Transverse colon (tissue), 4 donors: ENCODE measurements around the gene MN1. TPM values are rescaled to one million over a fixed set of nuclear protein-coding genes. Genes with fewer than 3 reads are reported as not detected.

ENCODE experiments used
- DNase-seq: peaks from one replicate; pipeline ENCODE4 v3.0.0-alpha.2; 2019
- H3K27ac ChIP-seq, 4 donors: fragments of 200-600 bp; sonication (generic); 2 replicates each; pipeline ENCODE4 v1.5.1; 2016 to 2018; ENCODE audit warnings: inconsistent platforms in 4 of 4
- H3K27me3 ChIP-seq: fragments of 200-600 bp; sonication (generic); 2 replicates; pipeline ENCODE4 v1.5.1; 2017; ENCODE audit warnings: inconsistent platforms
- H3K36me3 ChIP-seq, 4 donors: fragments of 200-600 bp; sonication (generic); 2 replicates each; pipeline ENCODE4 v1.5.1; 2017 to 2019; ENCODE audit warnings: inconsistent platforms in 4 of 4
- H3K4me1 ChIP-seq, 4 donors: fragments of 200-600 bp; sonication (generic); 2 replicates each; pipeline ENCODE4 v1.5.1; 2017 to 2020; ENCODE audit warnings: inconsistent platforms in 4 of 4
- H3K4me3 ChIP-seq, 4 donors: fragments of 200-600 bp; sonication (generic); 1 replicate in 1 of 4; 2 replicates in 3 of 4; pipeline versions ENCODE4 v1.5.1 to v1.6.1; 2017 to 2019; ENCODE audit warnings: inconsistent platforms in 4 of 4
- H3K9me3 ChIP-seq, 2 donors: fragments of 200-600 bp; sonication (generic); 2 replicates each; pipeline ENCODE4 v1.5.1; 2017 to 2019; ENCODE audit warnings: inconsistent platforms in 2 of 2
- EP300 ChIP-seq: sonication (generic); formaldehyde crosslinking; IDR thresholded peaks from one replicate; pipeline ENCODE4 v1.6.1; 2017; ENCODE audit warnings: antibody characterized with exemption, low read depth
- POLR2A ChIP-seq: fragments of 450-650 bp; IDR thresholded peaks from one replicate; pipeline ENCODE4 v1.6.1; 2016; ENCODE audit warnings: antibody characterized with exemption, mild to moderate bottlenecking, moderate library complexity
- POLR2AphosphoS5 ChIP-seq, 3 donors: sonication (generic); formaldehyde crosslinking; IDR thresholded peaks; one replicate each; pipeline ENCODE4 v1.6.1; 2016; ENCODE audit warnings: antibody characterized with exemption in 3 of 3
- WGBS, 2 donors: methylation state at CpG; one replicate each; pipeline ENCODE4 v1.1.5; 2018; ENCODE audit warnings: low coverage in 1 of 2; 5-methylcytosine and 5-hydroxymethylcytosine counted together
- in situ Hi-C, 4 donors: fragments of 200-750 bp; cut with MboI; loops; one replicate each; pipeline versions ENCODE4 v1.15.0 to v1.15.1; 2017; ENCODE audit warnings: low sequenced_read_pairs in 3 of 4, low pct_ligation_motif_present in 1 of 4, low pct_unique_long_range_greater_than_20kb in 1 of 4
- intact Hi-C: fragments of 100-400 bp; cut with DNase I; formaldehyde crosslinking; loops from one replicate; pipeline ENCODE4 v1.15.1; 2023; ENCODE audit warnings: low total_unique reads
- total RNA-seq, 4 donors: library from RNA; depleted of rRNA; stranded (reverse); fragments of >200 nt; gene quantifications; one replicate each; pipeline ENCODE4 v1.1.0, GENCODE V29; 2016
- TF ChIP-seq, protein P1 (sequence below), 5 experiments: fragments of 200-600 bp in 3 of 5; fragments of 450-650 bp in 2 of 5; sonication (generic) in 3 of 5; IDR thresholded peaks; 1 replicate in 2 of 5; 2 replicates in 3 of 5; pipeline ENCODE4 v1.5.1; 2016 to 2017; ENCODE audit warnings: antibody characterized with exemption in 5 of 5, inconsistent platforms in 3 of 5, mild to moderate bottlenecking in 2 of 5, moderate library complexity in 1 of 5

MN1 gene
- total RNA-seq, 4 donors from 2014 or later: 1.1 to 4.2 (median 3.0) TPM

- H3K27me3 ChIP-seq: no peaks in the 10 kb centered on the region
- no peak overlapping the region for H3K4me3 ChIP-seq
- TF ChIP-seq EP300 (no peak), POLR2AphosphoS5 (IDR thresholded peaks at IDR 0.05) (no peak), POLR2A (no peak)
- TF ChIP-seq, protein P1, sequence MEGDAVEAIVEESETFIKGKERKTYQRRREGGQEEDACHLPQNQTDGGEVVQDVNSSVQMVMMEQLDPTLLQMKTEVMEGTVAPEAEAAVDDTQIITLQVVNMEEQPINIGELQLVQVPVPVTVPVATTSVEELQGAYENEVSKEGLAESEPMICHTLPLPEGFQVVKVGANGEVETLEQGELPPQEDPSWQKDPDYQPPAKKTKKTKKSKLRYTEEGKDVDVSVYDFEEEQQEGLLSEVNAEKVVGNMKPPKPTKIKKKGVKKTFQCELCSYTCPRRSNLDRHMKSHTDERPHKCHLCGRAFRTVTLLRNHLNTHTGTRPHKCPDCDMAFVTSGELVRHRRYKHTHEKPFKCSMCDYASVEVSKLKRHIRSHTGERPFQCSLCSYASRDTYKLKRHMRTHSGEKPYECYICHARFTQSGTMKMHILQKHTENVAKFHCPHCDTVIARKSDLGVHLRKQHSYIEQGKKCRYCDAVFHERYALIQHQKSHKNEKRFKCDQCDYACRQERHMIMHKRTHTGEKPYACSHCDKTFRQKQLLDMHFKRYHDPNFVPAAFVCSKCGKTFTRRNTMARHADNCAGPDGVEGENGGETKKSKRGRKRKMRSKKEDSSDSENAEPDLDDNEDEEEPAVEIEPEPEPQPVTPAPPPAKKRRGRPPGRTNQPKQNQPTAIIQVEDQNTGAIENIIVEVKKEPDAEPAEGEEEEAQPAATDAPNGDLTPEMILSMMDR (IDR thresholded peaks at IDR 0.05): no peak
- no peak for DNase-seq
- intact Hi-C loops: no loop called here
- no peaks in the 10 kb centered on the region for H3K4me1 ChIP-seq
- 66 to 72% methylated on average over 5 to 7 of the region's 7 CpGs for WGBS, 2 donors
- in situ Hi-C loops: no loop called here
- no peaks in the 10 kb centered on the region for H3K9me3 ChIP-seq
- H3K36me3 ChIP-seq: no peaks in the 10 kb centered on the region
- no peak overlapping the region for H3K27ac ChIP-seq
Observed at GRCh38 chr22:27843441-27843840, 41.9 kb upstream of the MN1 start.

DNA sequence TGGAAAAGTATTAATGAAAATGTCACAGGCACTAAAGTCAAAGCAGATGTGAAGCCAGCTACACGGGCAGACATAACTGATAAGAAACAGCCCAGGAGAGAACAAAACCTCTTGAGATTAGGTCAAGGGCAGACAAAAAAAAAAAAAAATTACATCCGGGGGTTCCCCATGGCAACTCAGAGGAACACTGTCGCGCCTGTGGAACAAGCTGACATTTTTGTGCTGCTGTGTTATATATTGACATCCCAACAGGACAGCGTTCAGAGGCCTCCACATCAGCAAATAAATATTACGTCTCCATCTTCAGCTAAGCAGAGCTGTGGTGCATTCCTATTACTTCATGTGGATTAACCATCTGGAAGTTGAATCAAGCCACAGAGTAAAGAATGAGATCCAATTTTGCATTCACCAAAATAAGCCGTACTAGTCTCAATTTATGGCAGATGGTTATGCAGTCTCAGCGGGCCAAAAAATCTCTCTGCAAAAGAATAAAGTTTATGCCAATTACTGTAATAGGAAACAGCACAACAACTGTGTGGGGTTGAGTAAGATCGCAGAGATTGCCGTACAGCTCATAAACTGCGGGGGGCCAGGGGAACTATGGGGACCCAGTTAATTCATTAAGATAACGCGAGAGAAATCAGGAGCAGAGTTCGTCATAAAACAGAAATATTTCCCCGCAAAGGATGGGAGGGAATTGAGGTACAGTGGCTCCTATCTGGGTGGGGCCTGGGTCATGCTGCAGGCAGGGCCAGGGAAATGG lies 41.3 kb upstream of the MN1 start:
- no peak for DNase-seq
- Histone ChIP-seq H3K27ac (peak overlapping the region in 2 of 4 donors; percentile 9 to 12), H3K27me3 (no peaks in the 10 kb centered on the region), H3K36me3 (no peaks in the 10 kb centered on the region), H3K4me3 (no peak overlapping the region), H3K9me3 (no peaks in the 10 kb centered on the region), H3K4me1 (no peaks in the 10 kb centered on the region)
- TF ChIP-seq POLR2A (no peak), POLR2AphosphoS5 (IDR thresholded peaks at IDR 0.05) (no peak), EP300 (no peak)
- TF ChIP-seq, protein P1 (IDR thresholded peaks at IDR 0.05): no peak
- intact Hi-C loops (no loop called here), in situ Hi-C loops (no loop called here)
- 78 to 91% methylated on average over 10 to 15 of the region's 15 CpGs for WGBS, 2 donors

- WGBS, 2 donors: 100% methylated on average over 1 of the region's 1 CpG; no CpG with 5 or more reads in 1 of the 2 donors
- no peaks in the 10 kb centered on the region for H3K4me1 ChIP-seq
- H3K36me3 ChIP-seq: no peaks in the 10 kb centered on the region
- intact Hi-C loops: no loop called here
- TF ChIP-seq EP300 (no peak), POLR2AphosphoS5 (IDR thresholded peaks at IDR 0.05) (no peak), POLR2A (no peak)
- TF ChIP-seq, protein P1 (IDR thresholded peaks at IDR 0.05): no peak
- H3K4me3 ChIP-seq: no peak overlapping the region
- H3K27me3 ChIP-seq: no peaks in the 10 kb centered on the region
- in situ Hi-C loops: no loop called here
- peak overlapping the region in 2 of 4 donors; percentile 9 to 12 for H3K27ac ChIP-seq
- no peaks in the 10 kb centered on the region for H3K9me3 ChIP-seq
- no peak for DNase-seq
Observed at GRCh38 chr22:27842201-27842600, 40.6 kb upstream of the MN1 start.

DNA sequence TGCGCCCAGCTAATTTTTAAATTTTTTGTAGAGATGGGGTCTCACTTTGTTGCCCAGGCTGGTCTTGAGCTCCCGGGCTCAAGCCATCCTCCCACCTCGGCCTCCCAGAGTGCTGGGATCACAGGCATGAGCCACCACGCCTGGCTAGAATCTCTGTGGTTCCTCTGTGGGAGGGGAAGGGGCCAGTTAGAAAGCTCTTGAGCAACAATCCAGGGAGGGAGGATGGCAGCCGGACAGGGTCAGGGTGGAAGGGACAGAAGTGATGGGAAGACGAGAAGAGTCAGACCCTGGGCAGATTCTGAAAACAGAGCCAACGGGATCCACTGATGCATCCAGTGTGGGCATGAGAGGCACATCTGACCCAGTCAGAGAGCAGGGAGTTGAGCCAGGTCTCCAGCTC lies 38.9 kb upstream of the MN1 start:
- H3K9me3 ChIP-seq: no peaks in the 10 kb centered on the region
- 75 to 90% methylated on average over 2 to 7 of the region's 7 CpGs for WGBS, 2 donors
- intact Hi-C loops: no loop called here
- no peaks in the 10 kb centered on the region for H3K27me3 ChIP-seq
- H3K4me3 ChIP-seq: no peak overlapping the region
- TF ChIP-seq POLR2A (no peak), POLR2AphosphoS5 (IDR thresholded peaks at IDR 0.05) (no peak), EP300 (no peak)
- TF ChIP-seq, protein P1 (IDR thresholded peaks at IDR 0.05): no peak
- no peak for DNase-seq
- in situ Hi-C loops: no loop called here
- no peaks in the 10 kb centered on the region for H3K36me3 ChIP-seq
- H3K4me1 ChIP-seq: no peaks in the 10 kb centered on the region
- no peak overlapping the region for H3K27ac ChIP-seq
